AML-193 (cell line): ENCODE measurements around the gene CLCN7.

Source experiments
- DNase-seq, 2 experiments: peaks; one replicate each; lab custom pipeline; 2025; lab: John Stamatoyannopoulos, UW

Gene CLCN7

DNA sequence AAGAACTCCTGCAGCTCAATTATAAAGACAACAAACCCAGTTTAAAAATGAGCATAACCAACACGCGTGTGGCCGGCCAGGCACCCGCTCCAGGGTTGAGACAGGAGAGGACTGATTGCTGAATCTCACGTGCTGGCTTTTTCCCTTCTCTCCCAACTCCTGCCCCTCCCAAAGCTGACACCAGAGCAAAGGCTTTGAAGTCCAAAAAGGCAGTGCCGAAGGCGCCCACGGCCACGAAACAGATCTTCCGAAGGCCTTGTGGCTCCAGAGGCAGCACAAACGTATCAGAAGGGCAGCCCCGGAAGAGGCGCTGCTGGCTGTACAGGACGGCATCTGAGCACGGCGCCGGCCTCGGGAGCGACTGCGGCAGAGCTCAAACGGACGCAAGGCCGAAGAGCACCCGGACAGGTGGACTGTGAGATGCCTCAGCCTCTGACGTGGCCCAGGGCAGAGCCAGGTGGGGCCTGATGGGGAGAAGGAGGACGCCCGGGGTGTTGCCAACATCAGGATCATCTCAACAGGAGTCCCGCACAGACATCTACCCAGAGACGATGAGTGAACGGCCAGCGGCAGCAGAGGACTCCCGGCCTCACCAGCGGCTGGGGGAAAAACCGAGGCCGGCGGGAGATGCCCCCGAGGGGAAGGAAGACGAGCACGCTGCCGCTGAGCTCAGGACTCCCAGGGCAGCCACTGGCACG lies 10.5 kb downstream of the CLCN7 start:
- DNase-seq = no peak

DNA sequence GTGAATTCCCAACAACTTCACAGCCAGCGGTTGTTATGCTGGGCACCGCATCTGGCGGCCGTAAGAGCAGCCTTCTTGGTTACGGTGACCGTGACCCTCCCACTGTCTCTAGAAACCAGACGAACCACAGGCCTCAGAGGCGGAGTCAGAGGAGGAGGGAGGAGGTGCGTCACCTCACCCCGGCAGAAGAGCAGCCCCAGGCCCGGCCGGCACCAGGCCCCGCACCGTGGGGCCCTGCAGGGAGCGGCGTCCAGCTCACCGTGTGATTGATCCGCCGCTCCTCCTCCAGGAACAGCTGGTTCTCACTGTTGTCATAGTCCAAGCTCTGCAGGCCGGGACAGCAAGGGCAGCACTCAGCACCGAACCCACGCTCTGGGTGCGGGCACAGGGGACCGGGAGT lies 13.7 kb downstream of the CLCN7 start:
- no peak for DNase-seq

DNA sequence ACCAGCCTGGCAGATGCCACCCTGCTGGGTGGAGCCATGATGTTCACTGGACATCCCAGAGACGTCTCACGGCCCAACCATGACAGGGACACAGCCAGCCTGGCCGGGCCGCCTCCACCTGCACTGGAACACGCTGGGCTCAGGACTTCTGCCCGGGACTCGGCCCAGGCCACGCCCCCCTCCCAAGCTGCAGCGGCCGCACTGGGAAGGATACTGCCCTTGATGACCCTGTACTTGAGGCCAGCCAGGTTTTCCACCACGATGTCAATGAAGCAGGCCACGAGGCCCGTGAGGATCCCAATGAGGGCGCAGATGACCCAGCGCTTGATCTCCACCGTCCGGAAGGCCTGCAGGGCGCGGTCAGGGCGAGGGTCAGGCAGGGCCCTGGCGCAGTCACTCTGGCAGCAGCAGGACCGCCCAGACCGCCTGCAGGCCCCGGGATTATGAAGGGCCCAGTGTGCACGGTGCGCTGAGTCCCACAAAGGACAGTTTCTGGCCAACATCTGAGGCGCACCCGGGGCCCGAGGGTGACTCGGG lies 14.2 kb downstream of the CLCN7 start:
- DNase-seq = no peak

DNA sequence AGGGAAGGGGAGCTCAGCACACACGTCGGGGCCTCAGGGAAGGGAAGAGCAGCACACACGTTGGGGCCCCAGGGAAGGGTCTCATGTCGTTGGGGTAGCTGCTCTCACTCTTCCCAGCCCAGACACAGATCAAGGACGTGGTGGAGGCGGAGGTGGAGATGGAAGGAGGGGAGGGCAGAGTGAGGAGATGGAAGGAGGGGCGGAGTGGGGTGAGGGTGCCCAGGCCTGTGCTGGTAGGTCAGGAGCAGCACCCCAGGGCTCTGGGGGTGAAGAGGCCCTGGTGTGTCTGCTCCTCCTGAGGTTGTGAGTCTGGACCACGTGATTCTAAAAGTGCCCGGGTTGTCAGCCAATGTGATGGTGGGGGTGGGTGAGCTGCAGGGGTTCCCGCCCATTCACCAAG lies 14.9 kb downstream of the CLCN7 start:
- no peak for DNase-seq

DNA sequence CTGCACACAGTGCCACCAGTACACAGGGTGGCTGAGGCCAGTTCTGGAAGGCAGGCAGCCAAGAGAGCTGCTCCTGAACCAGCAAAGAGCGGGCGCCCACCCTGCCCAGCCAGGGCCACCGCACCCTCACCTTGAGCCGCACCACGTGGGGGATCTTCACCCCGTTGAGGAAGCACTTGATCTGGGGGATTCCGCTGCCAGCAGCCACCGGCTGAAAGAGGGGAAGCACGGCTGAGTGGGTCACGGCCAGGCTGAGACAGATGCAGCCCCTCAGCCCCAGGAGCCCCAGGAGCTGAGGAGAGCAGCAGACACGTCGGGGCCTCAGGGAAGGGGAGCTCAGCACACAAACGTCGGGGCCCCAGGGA lies 15.9 kb downstream of the CLCN7 start:
- DNase-seq = no peak

DNA sequence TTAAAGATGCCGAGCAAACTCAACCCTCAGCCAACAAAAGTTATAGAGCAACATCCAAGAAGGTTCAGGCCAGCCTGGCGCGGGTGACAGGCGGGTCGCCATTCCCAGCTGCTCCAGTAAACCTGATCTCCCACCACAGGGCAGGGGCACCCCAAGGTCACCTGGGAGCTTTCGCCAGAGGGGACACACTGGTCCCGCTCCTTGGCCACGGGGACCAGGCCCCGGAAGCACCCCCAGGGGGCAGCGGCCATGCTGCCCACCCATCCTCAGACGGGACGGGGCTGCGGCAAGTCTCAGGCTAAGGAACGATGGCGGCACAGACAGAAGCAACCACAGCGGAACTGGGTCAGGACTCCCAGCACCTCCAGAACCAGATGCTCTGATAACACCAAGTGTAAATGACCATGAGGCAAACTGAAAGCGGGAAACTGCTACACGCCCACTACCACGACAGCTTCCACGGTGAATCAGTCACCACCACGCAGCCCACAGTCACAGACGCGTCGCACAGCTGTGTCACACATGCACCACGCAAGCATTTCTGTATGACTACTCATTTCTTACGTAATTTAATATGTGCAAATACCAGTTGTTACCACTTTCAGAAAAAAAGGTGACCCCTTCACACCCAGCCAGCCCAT lies 16.4 kb downstream of the CLCN7 start:
- no peak for DNase-seq

DNA sequence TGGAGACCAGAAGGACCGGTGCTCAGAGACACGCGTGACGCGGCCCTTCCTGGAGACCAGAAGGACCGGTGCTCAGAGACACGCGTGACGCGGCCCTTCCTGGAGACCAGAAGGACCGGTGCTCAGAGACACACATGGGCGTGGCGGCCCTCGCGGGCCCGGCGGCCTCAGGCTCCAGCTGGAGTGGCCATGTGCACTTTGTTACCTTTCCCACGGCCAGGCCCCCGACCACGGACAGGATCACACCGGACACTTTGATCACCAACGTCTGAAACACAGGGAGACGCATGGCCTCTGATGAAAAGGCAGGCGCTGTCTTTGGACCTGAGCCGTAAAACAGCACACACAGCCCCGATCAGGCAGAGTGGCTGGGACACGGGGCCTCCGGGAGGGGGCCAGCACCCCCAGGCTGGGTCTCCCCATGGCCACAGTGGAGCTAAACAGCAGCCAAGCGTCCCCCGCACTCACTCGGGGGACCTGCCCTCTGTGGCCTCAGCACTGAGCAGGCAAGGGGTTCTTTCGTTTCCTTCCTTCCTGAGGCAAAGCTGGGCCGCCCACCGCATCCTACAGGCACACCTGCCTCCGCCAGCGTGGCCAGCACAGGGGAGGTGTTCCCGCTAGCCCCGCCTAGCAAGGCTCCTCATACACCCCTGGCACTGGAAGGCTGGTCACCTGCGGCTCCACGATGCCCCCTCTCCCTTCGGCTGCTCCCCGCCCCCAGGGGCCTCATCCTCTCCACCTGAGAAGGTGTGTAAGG lies 17.2 kb downstream of the CLCN7 start:
- no peak for DNase-seq

DNA sequence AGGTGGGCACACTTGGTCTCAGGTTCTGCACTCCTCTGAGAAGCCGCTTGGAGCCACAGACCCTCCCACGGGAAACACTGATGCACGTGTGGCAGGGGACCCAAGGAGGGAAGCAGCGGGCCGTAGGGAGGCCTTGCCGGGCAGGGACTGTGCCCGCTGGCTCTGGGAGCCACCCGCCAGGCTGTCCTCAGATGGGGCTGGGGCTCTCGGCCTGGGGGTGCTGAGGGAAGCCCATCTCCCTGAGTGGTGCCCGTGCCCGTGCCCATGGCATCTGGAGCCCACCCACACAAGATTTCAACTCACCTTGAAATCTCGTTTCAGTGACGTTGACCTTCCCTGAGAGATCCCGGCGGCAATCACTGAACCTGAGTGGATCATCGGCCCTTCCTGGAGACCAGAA lies 17.9 kb downstream of the CLCN7 start:
- no peak for DNase-seq

DNA sequence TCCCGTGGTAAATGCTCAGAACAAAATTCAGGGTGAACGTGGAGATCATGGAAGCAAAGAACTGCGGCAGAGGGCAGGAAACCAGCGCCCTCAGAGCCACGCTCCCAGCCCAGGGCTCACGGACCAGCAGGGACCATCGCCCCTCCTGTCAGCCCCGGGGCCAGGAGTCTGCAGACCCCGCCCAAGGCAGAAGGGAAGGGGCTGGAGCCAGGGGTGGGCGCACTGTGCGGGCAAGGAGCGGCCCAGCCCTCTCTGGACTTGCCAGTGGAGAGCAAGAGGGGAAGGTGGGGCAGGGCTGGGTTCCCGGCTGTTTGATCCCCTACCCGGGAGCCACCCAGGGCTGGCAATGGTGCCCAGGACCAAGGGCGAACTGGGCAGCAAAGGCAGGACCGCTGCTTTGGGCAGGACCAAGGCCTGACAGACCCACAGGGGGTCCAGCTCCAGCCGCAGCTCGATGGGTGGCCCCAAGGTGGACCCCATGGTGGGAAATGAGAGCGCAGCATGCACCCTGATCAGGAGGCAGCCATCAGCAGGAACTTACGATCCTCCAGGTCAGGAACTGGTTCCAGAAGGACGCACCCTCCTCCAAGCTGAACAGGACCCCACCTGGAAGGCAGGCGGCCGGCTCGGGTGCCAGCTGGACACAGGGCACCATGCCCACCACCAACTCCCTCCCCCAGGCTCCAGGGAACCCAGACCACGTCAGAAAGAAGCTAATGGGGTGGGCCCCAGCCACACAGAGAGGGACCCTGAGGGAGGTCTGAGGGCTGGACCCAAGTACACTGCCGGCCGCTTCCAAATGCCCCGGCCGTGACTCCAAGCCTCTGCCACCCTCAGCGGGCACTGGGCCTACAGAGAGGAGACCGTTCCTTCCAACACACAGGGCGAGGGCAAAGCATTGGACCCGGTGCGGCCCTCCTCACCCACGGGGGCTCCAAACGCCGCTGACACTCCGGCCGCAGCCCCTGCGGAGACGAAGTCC lies 19.3 kb downstream of the CLCN7 start:
- DNase-seq = no peak

DNA sequence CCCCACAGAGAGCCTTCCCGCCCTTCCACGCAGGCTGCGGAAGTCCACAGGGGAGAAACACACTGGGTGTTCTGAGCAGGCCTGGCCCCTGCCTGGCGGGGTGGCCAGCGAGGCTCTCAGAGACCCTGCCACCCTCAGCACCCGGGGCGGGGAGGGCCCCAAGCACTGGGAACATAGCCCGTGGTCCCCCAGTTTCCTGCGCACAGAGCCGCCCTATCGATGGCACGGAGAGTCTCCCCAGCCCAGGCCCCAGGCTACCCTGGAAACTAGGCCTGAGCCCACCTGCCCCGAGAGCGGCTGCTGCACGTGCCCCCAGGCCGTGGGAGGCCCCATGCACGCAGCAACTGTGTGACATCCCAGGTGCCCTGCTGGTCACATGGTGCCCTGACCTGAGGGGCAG lies 20.3 kb downstream of the CLCN7 start:
- DNase-seq = no peak

DNA sequence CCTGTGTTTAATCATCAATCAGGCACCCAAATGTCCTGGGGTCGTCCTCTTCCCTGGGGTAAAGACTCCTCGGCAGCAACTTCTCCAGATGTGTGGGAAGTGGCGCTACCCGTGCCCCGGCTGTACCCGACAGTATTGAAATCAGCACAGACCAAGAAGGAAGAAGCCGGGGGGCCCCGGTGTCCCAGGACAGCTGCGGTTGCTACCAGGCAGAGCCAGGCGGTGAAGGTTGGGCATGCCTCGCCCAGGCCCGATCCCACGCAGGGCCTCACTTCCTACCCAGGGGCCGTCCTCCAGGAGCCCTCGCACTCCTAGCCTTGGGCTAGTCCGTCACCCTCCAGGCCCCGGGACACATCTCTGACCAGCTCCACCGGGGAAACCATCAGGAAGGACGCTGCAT lies 21.5 kb downstream of the CLCN7 start:
- no peak for DNase-seq

DNA sequence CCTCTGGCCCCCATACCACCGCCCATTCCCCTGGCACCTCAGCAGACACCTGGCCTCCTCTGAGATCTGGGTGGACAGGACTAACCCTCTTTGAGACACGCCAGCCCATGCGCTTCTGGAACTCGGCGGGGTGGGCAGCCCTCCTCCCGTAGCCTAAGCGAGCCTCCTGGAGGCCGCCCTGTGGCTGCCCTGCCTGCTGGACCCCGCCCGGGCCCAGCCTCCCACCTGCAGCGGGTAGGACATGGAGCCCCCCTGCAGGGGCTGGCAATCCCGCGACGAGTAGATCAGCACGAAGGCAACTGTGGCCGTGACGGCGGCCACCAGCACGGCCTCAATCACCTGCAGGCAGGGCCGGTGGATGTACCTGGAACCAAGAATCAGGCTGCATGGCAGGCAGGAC lies 22.3 kb downstream of the CLCN7 start:
- no peak for DNase-seq

DNA sequence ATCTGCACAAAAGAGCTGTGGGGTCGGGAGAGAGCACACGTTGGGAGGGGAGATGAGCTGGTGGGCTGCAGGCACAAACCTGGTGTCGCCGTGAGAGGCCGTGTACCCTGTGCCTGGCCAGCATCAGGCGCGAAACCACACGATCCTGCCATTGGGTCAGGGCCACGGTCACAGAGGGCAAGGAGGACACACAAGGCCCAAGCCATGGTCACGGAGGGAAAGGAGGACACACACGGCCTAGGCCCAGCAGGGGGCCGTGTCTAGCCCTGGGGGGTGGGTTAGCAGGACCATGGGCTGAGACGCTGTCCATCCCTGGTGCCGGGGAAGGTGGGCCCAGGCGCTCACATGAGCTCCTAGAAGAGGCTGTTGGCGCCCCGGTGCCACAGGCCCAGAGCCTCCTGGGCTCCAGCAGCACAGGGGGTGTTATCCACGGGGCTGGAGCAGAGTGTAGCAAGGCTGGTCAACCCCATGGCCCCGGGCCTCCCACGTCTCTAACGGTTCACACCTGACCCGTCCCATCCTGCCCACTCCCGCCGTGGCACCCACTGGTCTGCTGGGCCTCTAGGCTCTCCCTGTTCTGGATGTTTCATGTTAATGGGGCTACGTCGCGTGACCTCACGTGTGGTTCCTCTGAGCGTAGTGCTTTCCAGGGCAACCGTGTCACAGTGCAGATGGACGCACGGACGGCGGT lies 23.0 kb downstream of the CLCN7 start:
- no peak for DNase-seq

DNA sequence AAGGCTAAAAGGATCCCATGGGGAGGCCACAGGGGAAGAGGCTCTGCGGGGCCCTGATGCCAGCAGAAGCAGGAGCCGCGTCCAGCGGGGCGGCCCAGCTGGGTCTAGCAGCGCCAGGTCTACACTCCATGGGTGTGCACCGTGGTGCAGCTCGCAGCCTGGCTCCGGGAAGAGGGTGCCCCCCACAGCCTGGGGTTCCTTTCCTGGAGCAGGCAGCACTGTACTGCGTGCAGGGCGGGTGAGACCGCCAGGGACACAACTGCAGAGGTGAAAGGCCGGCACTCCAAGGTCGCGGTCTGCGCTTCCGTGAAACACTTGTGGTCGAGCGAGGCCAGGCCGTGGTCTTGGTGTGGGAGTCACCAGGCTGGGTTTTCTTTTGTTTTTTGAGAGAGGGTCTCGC lies 24.0 kb downstream of the CLCN7 start:
- no peak for DNase-seq

DNA sequence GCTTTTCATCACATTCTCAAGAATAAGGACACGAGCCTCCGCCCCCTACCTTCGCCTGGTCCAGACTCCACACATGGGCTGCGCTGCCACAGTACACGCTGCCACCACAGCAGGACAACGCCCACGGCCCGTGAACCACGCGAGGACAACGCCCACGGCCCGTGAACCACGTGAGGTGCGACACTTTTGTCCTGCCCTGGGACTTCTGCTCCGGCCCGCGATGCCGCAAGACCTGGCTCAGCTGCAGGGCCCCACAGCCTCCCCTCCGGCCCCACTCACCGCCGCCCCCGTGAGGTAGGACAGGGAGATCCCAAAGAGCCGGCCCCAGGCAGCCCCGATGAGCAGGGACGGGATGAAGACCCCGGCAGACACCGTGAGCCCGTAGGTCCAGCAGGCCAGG lies 24.6 kb downstream of the CLCN7 start:
- DNase-seq = no peak

DNA sequence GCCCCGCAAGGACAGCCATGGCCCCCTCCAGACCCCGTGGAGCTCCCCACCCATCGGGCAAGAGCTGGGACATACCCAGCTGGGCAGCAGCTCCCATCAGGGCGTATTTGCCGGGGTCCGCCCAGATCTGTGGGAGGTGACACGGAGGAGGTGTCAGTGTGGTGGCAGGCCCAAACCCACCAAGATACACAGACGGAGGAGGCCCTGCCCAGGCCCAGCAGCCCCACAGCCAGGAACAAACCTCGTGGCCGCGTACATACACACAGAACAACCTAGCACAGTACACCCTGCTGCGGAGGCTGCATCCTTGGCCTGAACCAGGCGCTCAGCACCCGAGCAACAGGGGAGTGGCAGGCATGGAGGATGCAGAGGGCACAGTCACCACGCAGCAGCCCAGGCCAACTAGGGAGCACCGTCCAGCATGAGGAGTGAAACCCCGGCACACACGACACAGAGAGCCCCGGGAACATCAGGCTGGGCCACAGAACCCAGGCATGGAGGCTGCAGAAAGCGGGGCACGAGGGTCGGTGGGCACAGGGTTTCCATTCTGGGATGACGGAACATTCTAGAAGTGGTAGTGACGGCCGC lies 25.5 kb downstream of the CLCN7 start:
- DNase-seq = no peak

DNA sequence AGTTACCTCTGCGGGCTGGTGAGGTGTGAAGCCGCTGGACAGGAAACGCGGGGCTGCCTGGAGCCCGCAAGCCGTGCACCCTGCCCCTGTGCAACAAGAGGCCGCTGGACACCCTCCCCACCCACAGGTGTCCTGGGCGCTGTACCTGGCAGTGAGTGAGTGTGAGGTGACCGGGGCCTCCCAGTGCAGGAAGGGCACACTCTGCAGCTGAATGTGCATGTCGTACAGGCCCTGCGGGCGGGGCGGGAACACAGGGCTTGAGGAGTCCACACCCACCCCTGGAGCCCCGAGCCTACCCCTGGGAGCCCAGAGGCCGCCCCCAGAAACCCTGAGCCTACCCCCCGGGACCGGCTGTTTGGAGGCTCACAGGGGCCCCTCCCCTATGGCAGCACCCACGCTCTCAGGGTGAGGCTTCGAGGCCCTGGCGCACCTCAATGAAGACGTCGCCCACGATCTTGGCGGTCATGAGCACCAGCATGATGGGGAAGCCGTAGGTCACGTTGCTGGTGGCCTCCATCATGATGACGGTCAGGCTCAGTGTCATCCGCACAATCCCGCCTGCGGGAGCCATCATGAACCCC lies 26.2 kb downstream of the CLCN7 start:
- DNase-seq = no peak

DNA sequence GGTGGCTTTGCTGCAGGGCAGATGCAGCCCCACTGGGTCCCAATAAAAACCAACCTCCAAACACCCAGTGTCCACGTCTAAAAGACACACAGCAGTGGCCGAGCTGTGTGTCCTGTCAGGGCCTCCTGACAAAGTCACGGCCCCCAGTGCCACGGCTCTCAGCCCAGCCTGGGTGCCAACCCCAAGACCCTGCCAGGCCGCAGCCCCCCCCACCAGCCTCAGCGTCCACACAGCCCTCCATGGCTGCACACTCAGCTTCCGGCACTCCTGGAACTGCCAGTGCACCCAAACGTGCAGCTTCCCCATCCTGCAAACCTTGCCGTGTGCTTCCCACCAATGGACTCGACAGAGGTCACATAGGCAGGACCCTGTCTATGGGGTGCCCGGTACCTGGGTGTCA lies 26.9 kb downstream of the CLCN7 start:
- DNase-seq = no peak

DNA sequence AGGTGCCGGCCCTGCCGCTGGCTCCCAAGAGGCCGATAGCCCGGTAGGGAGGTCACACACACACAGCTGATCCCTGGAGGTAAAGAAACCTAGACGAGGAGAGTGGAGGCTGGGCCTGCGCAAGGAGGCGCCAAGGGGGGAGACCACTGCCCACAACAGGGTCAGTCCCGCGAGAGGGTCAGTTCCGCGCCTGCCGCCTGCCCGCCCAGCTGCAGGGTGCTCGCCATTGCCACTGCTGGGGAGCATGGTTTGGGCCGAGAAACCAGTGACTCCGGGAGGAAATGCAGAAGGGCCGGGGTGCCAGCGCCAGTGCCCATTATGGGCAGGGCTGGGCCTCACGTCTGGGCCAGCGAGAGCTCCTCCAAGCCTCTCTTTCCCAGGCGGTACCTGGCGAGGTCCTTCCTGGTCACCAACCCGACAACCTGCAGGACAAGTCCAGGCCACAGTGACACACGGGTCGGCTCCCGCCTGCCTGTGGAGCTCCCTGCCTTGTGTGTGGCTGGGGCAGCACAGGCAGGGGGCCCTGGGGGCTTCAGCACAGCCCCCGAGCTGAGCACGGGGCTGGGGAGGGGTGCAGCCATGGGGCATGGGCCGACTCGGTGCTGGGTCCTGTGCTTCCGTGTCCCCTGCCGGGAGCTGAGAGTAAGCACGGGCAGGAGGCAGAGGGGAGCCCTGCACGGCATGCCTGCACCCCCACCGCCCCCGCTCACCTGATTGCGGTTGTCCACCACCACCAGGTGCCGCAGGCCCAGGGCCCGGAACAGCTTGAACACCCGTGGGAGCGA lies 28.3 kb downstream of the CLCN7 start:
- no peak for DNase-seq
